GM21723 (cell line): Measurements from ENCODE around the gene U2AF1L4.

Source experiments
- ATAC-seq: cut with Tn5 transposase; IDR thresholded peaks from one replicate; pipeline ENCODE4 v1.9.1; 2021; ENCODE audit warnings: mild to moderate bottlenecking, moderate library complexity; ENCODE audit not compliant: unreplicated experiment

Gene U2AF1L4

DNA sequence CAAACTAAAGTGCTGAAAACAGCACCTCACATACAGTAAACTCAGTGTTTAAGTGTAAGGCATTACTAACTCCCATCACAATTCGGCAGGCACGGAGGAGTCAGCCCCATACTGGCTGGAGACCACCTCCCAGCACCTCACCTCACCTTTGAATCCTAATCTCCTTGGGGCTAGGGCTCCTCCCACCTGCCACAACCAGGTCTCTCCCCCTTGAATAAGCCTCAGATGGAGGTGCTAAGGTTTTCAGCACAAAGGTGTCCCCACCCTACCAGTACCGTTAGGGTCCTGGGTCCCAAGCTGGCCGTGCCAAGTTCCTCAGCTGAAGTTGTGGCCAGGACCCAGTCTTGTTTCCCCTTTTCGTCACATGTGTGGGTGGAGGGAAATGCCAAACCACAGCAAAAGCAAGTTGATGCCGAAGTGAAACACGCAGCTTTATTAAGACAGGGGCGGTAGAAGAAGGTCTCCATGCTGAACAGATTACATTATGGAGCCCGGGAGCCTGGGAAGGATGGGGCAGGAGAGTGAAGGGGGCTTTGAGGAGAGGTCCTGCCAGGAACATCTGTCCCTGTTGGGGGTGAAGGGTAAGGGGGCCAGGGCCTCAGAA is 3.0 kb downstream of the U2AF1L4 start, which contains the start of gene IGFLR1:
Gene IGFLR1 (minus strand): TSS at position 332 of the 604 bp plus-strand sequence. CDS start 1,272 bp downstream, outside the sequence.
- ATAC-seq = no peak

DNA sequence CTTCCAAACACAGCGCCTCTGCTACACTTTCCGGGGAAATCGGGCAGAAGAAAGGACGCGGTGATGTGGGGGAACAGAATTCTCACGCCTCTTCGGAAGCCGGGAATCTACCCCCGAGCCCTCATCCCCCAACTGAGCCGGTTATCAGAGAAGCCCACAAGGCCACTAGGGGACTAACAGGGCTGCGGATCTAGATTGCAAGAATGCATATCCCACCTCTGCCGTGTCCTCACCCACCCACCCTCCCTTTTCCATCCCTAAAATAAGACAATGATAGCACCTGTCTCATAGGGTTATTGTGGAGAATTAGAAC is 4.1 kb downstream of the U2AF1L4 start:
- ATAC-seq = no peak

DNA sequence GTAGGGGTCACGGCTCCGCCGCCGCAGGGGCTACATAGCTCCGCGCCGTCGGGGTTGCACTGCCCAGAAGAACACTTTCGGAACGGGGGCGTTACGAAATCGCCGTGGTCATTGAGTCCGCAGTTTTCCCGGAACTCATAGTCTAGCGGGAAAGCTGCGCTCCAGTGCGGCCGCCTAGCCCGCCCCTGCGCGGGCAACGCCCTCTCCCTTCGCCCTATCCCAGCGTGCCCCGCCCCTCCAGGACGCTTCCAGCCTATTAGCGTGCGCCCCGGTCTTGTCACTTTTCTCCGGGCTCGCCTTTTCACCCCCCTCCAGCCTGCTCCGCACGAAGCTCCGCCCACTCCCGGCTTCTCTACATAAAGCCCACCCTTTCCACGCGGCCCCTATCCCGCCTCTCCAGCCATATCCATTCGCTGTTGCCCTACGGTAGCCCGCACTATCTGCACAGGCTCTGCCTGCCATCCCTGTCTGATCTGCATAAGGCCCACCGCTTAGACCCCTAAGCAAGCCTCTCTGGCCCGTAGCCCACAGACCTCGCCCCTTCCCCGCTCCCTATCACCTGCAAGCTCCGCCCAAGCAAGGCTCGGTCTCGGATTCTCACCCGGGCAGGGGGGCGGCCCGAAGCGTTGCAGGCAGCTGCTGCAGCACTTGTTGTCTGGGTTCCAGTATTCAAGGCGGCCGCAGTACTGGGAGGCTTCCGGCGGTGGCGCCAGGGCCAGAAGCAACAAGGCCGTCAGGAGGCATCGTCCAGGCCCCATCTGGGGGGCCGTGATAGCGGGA is 4.6 kb downstream of the U2AF1L4 start:
- ATAC-seq = peak; percentile 48

DNA sequence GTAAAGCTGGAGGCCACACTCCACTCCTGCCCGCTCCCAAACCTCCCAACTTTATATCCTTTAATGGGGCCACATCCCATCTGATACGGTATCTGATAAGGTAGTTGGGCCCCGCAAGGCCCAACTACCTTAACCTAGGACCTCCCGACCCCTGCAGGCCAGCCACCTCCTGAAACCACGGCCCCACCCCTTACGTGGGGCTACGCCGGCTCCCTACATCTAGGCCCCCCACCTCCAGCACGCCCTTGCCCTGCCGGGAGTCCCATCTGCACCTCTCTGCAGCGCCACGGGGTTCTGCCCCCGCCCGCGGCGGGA is 5.2 kb downstream of the U2AF1L4 start:
- ATAC-seq = peak; percentile 11

DNA sequence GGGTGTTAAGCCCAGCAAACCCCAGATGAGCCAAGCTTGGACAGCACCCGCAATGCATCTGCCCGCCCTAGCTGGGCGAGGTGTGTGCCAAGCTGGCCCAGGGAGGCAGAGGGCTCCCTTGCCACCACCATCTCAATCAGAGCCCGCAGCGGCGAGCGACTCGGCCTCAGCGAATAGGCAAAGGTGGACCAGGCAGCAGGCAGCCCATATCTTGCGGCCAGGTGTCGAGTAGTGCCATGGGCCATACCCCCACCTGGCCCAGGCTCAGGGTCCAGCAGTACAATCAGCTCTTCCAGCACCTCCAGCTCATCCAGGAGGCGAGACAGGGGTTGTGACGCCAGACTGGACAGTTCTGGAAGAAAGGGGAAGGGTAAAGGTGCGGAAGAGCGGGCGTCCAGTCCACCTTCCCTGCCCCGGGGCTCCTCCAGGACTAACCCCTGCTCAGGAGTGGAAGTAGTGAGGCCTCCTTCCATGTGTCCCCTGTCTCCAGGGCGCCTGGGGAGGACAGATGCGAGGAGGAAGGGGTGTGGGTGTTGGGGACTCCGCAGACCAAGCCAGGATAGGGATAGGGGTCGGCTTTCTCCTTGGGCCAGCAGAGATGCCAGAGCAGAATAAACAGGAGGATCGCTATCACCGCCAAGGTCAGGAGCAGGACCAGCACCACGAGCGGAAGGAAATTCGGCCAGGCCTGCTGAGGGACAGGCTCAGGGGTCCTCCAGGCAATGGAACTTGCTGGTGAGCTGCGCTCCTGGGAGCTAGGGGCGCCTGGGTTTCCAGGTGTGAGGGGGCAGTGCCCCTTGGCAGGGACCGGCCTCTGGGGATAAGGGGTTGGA is 5.7 kb downstream of the U2AF1L4 start:
- no peak for ATAC-seq

DNA sequence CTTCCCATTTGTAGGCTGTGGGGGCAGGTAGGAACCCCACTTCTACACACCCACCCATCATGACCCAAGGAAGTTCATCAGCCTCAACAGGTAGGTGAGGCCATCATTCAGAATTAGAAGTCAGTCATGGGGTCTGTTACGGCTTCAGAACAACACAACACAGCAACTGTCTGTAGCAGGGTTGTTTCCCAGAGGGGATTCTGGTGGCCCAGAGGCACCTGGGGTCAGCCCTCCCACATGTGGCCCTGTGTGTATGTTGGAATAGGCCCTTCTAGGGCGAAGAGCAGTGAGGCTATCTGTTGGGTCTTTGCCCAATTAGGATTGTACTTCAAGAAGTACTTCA is 6.4 kb downstream of the U2AF1L4 start:
- ATAC-seq = no peak

DNA sequence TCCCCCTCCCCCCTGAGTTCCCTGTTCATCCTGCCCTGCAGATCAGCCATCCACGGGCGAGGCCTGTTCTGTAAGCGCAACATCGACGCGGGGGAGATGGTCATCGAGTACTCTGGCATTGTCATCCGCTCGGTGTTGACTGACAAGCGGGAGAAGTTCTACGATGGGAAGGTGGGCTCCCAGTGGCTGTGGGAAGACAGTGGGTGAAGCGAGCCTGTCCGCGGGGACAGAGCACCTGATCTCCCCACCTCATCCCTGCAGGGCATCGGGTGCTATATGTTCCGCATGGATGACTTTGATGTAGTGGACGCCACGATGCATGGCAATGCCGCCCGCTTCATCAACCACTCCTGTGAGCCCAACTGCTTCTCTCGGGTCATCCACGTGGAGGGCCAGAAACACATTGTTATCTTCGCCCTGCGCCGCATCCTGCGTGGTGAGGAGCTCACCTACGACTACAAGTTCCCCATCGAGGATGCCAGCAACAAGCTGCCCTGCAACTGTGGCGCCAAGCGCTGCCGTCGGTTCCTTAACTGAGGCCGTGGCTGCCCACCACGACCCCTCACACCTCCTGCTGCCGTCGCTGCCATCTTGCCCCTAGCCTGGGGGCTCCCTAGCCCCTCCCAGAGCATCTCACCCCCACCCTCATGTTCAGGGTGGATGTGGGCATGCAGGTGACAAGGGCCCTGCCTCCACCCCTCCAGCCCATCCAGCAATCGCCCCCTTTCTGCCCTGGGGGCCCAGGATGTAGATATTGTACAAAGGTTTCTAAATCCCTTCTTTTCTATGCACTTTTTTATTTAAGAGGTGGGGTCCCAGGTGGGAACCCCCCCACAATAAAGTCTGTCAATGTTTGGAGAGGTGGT is 7.0 kb downstream of the U2AF1L4 start:
- no peak for ATAC-seq

DNA sequence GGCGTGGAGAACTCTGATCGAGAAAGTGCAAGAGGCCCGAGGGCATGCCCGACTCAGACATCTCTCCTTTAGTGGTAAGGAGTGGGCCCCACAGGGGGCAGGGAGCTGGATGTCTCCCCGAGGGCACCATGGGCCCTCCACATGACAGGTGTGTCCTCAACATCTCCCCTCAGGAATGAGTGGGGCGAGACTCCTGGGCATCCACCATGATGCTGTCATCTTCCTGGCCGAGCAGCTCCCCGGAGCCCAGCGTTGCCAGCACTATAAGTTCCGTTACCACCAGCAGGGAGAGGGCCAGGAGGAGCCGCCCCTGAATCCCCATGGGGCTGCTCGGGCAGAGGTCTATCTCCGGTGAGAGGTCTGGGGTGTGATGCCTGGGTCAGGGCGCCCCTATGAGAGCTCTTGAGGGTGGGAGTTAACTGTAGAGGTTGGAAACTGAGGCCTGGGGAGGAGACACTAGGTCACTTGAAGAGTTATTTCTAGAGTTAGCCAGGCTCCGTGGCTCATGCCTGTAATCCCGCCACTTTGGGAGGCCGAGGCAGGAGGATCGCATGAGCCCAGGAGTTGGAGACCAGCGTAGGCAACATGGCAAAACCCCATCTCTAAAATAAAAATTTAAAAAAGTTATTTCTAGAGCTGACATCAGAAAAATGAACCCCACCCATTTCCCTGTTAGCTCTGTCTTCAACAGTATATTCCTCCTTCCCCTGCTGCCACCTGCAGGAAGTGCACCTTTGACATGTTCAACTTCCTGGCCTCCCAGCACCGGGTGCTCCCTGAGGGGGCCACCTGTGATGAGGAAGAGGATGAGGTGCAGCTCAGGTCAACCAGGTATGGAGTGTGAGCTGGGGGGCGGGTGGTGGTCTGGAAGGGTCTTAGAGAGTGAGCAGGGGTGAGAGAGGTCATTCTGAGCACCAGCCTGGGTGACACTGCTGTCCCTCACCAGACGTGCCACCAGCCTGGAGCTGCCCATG is 8.0 kb downstream of the U2AF1L4 start:
- ATAC-seq = no peak

DNA sequence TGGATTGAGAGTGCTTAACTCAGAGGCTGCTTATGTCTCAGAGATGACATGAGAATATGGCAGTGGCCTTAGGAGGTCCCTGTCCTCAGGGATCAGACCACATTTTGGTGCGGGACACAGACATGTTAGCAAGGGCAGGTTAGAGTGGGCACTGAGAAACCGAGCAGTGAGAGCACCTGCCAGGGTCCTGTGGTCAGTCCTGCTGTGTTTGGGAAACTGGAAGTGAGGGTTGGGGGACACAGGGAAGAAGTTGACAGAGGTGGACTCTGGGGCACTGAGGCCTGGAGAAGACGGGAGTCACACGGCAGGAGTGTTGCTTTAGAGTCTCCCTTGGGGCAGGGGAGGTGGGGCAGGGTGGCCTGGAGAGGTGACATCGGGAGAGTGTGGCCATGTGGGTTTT is 10.3 kb downstream of the U2AF1L4 start:
- ATAC-seq = no peak

DNA sequence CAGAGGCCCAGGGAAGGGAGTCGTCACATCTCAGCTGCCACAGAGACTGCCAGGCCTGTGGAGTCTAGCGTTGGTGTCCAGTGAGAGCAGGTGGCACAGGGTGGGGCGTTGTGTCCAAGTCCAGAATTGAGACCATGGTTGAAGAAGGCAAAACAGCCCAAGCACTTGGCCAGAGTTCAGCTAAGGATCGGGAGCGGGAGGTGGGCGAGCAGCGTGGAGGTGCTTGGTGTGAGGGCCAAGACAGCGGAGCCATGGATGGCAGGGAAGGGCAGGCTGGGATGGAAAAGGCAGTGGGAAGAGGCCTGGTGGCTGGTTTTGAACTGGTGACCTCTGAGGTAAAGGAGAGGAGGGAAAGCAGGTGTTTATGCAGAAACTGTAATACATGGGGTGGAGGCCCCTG is 10.9 kb downstream of the U2AF1L4 start:
- no peak for ATAC-seq

DNA sequence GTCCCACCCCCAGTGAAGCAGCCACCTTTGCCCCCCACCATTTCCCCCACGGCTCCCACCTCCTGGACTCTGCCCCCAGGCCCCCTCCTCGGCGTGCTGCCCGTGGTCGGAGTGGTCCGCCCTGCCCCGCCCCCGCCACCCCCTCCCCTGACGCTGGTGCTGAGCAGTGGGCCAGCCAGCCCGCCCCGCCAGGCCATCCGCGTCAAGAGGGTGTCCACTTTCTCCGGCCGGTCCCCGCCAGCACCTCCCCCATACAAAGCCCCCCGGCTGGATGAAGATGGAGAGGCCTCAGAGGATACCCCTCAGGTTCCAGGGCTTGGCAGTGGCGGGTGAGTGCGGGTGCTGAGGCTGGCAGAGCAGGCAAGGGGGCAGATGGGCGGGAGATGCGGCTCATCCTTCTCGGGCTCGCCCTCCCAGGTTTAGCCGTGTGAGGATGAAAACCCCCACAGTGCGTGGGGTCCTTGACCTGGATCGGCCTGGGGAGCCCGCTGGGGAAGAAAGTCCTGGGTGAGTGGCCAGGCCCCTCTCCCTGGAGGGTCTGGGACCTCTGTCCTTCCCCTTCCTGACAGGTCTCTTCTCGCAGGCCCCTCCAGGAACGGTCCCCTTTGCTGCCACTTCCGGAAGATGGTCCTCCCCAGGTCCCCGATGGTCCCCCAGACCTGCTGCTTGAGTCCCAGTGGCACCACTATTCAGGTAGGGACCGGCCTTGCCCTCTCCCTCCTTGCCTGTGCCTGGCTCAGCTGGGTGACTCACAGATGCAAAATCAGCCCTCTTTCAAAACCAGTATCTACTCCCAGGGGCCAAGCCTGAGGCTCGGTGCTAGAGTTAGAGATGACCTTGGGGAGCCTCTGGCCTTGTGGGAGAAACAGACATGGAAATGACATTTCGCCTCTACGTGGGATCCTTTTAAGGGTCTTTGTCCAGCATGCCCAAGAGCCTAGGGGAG is 11.8 kb downstream of the U2AF1L4 start:
- no peak for ATAC-seq

DNA sequence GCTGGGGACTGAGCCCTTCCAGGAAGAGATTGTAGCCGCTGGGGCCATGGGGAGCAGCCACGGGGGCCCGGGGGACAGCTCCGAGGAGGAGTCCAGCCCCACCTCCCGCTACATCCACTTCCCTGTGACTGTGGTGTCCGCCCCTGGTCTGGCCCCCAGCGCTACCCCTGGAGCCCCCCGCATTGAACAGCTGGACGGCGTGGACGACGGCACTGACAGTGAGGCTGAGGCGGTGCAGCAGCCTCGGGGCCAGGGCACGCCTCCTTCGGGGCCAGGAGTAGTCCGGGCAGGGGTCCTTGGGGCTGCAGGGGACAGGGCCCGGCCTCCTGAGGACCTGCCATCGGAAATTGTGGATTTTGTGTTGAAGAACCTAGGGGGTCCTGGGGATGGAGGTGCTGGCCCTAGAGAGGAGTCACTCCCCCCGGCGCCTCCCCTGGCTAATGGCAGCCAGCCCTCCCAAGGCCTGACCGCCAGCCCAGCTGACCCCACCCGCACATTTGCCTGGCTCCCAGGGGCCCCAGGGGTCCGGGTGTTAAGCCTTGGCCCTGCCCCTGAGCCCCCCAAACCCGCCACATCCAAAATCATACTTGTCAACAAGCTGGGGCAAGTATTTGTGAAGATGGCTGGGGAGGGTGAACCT is 12.6 kb downstream of the U2AF1L4 start:
- no peak for ATAC-seq

DNA sequence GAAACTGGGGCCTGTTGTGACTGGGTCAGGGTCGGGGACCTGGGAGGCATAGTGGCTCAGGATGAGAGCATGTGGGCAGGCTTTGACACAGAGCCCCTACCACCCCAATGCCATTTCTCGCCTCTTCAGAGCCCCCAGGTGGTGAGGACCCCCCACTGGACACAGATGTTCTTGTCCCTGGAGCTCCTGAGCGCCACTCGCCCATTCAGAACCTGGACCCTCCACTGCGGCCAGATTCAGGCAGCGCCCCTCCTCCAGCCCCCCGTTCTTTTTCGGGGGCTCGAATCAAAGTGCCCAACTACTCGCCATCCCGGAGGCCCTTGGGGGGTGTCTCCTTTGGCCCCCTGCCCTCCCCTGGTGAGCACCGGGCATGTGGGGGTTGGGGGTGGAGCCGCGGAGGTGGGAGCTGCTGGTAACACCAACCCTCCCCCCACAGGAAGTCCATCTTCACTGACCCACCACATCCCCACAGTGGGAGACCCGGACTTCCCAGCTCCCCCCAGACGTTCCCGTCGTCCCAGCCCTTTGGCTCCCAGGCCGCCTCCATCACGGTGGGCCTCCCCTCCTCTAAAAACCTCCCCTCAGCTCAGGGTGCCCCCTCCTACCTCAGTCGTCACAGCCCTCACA is 13.3 kb downstream of the U2AF1L4 start:
- ATAC-seq = no peak

DNA sequence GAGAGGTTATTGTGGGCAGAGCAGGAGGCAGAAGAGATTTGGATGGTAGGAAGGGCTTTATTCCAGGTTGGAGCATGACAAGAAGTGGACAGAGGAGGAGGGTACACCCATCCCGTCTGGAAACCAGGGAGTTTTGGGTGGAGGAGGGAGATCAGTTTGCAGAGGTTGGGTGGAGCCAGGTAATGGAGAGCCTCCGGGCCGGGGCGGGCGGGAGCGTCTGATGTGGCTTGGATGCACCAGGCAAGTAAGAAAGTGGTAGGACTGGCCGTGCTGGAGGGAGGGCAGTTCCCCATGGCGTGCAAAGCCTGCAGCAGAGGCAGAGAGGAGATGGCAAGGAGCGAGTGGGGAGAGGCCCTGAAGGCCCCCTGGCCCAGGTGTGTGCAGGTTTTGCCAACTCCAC is 13.9 kb downstream of the U2AF1L4 start:
- no peak for ATAC-seq

DNA sequence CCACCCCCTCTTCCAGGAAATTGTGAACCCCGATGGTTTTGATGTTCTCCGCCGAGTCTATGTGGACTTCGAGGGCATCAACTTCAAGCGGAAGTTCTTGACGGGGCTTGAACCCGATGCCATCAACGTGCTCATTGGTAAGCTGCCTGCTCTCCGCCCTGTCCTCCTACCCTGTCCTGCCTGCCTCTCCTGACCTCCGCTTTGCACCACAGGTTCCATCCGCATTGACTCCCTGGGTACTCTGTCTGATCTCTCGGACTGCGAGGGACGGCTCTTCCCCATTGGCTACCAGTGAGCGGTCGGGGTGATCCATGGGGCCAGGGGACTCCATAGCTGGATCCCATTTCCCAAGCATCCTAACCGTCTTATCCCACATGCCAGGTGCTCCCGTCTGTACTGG is 14.9 kb downstream of the U2AF1L4 start:
- no peak for ATAC-seq

DNA sequence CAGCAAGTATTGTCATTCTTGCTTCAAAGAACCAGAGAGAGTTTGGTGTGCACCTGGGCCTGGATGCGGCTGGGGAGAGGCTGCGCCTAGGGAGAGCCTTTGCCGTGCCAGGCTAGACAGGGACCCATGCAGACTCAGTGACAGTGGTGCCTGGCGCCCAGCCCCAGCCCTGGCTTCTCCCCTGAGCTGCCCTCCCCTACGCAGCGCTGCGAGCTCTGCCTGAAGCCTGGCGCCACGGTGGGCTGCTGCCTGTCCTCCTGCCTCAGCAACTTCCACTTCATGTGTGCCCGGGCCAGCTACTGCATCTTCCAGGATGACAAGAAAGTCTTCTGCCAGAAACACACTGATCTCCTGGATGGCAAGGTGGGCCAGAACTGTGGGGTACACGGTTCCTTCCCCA is 15.5 kb downstream of the U2AF1L4 start:
- no peak for ATAC-seq

DNA sequence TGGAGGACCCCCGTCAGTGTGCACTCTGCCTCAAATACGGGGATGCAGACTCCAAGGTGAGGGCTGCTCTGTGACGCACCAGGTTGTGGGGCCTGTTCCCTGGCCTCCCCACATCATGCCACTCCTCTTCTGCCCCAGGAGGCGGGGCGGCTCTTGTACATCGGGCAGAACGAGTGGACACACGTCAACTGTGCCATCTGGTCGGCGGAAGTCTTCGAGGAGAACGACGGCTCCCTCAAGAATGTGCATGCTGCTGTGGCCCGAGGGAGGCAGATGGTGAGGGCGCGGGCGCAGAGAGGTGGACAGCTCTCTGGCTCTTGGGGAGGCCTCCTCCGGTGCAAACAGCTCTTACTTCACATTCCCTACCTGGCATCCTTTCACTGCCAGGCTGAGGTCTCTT is 16.2 kb downstream of the U2AF1L4 start:
- ATAC-seq = no peak
